WTC11 (cell line): ENCODE results near the gene GSTP1. TPM values are rescaled to one million over a fixed set of nuclear protein-coding genes. Genes with fewer than 3 reads are reported as not detected.

Experiments
- ATAC-seq: fragments of 200-7000 bp; cut with Tn5 transposase; 2 replicates; pipeline ENCODE4 v1.10.0; 2021; ENCODE audit warnings: mild to moderate bottlenecking, moderate library complexity
- CTCF ChIA-PET: fragments of 300-600 bp; sonication (Branson Sonifier 250); formaldehyde crosslinking; loops from one replicate; lab custom pipeline; 2021; ENCODE audit warnings: antibody characterized with exemption; lab: Charles Lee
- POLR2A ChIA-PET: fragments of 350-600 bp; sonication (Branson Sonifier 250); formaldehyde crosslinking; loops from one replicate; lab custom pipeline; 2021; ENCODE audit warnings: antibody characterized with exemption; lab: Charles Lee
- DNase-seq: peaks from one replicate; pipeline ENCODE4 v3.0.0; 2021; ENCODE audit warnings: low spot score
- H3K27ac Mint-ChIP-seq: 2 replicates; pipeline ENCODE4 v1.8.0; 2021; ENCODE audit warnings: mixed read lengths
- H3K27me3 Mint-ChIP-seq: 2 replicates; pipeline ENCODE4 v1.8.0; 2021; ENCODE audit warnings: low read depth, mild to moderate bottlenecking, moderate library complexity, mixed read lengths
- H3K36me3 Mint-ChIP-seq: 2 replicates; pipeline ENCODE4 v1.8.0; 2021; ENCODE audit warnings: mixed read lengths
- H3K4me1 Mint-ChIP-seq: 2 replicates; pipeline ENCODE4 v1.8.0; 2022; ENCODE audit warnings: mixed read lengths
- H3K4me3 Mint-ChIP-seq: 2 replicates; pipeline ENCODE4 v1.8.0; 2021; ENCODE audit warnings: mild to moderate bottlenecking, moderate library complexity, mixed read lengths
- H3K9me3 Mint-ChIP-seq: 2 replicates; pipeline ENCODE4 v1.8.0; 2021; ENCODE audit warnings: mixed read lengths
- AR ChIP-seq: fragments of 250-450 bp; sonication (Bioruptor Pico); IDR thresholded peaks from 2 replicates; pipeline ENCODE4 v1.9.0; 2021; ENCODE audit warnings: mild to moderate bottlenecking
- CREM ChIP-seq: sonication (generic); formaldehyde crosslinking; IDR thresholded peaks from 2 replicates; pipeline ENCODE4 v1.8.1; 2022; ENCODE audit warnings: mild to moderate bottlenecking, missing genetic modification reagents, moderate library complexity
- EMX1 ChIP-seq: fragments of 250-450 bp; sonication (Bioruptor Pico); IDR thresholded peaks from 2 replicates; pipeline ENCODE4 v1.8.0; 2021; ENCODE audit warnings: mild to moderate bottlenecking
- ERG ChIP-seq: fragments of 250-450 bp; sonication (Bioruptor Pico); IDR thresholded peaks from 2 replicates; pipeline ENCODE4 v1.8.0; 2021; ENCODE audit warnings: mild to moderate bottlenecking
- ETV6 ChIP-seq: sonication (generic); formaldehyde crosslinking; IDR thresholded peaks from 2 replicates; pipeline ENCODE4 v1.8.1; 2022; ENCODE audit warnings: mild to moderate bottlenecking, missing genetic modification reagents
- FOXJ3 ChIP-seq: sonication (generic); formaldehyde crosslinking; IDR thresholded peaks from 2 replicates; pipeline ENCODE4 v1.9.0; 2021; ENCODE audit warnings: missing genetic modification reagents, mild to moderate bottlenecking, borderline replicate concordance
- GABPB1 ChIP-seq: sonication (generic); formaldehyde crosslinking; IDR thresholded peaks from 2 replicates; pipeline ENCODE4 v1.8.1; 2023; ENCODE audit warnings: mild to moderate bottlenecking, missing genetic modification reagents
- GRHL2 ChIP-seq: fragments of 250-450 bp; sonication (Bioruptor Pico); IDR thresholded peaks from 2 replicates; pipeline ENCODE4 v1.8.0; 2022; ENCODE audit warnings: mild to moderate bottlenecking, moderate library complexity; ENCODE audit not compliant: insufficient replicate concordance, severe bottlenecking
- HMGXB4 ChIP-seq: sonication (generic); formaldehyde crosslinking; IDR thresholded peaks from 2 replicates; pipeline ENCODE4 v1.8.1; 2023; ENCODE audit warnings: mild to moderate bottlenecking, moderate library complexity, missing genetic modification reagents
- MLX ChIP-seq: sonication (generic); formaldehyde crosslinking; IDR thresholded peaks from 2 replicates; pipeline ENCODE4 v1.8.1; 2023; ENCODE audit warnings: mild to moderate bottlenecking, missing genetic modification reagents, moderate library complexity
- NFE2L1 ChIP-seq: sonication (generic); formaldehyde crosslinking; IDR thresholded peaks from 2 replicates; pipeline ENCODE4 v1.8.1; 2023; ENCODE audit warnings: missing genetic modification reagents
- NR2C2 ChIP-seq: sonication (generic); formaldehyde crosslinking; IDR thresholded peaks from 2 replicates; pipeline ENCODE4 v1.8.0; 2022; ENCODE audit warnings: mild to moderate bottlenecking, missing genetic modification reagents
- RORB ChIP-seq: fragments of 250-450 bp; sonication (Bioruptor Pico); IDR thresholded peaks from 2 replicates; pipeline ENCODE4 v1.9.0; 2021; ENCODE audit warnings: mild to moderate bottlenecking
- SMAD3 ChIP-seq: sonication (generic); formaldehyde crosslinking; IDR thresholded peaks from 2 replicates; pipeline ENCODE4 v1.8.0; 2022; ENCODE audit warnings: missing genetic modification reagents, mild to moderate bottlenecking, borderline replicate concordance
- SP1 ChIP-seq: sonication (generic); formaldehyde crosslinking; conservative IDR thresholded peaks from 2 replicates; pipeline ENCODE4 v1.8.1; 2022; ENCODE audit warnings: missing genetic modification reagents
- STAT6 ChIP-seq: sonication (generic); formaldehyde crosslinking; conservative IDR thresholded peaks from 2 replicates; pipeline ENCODE4 v1.8.1; 2023; ENCODE audit warnings: mild to moderate bottlenecking, low read depth, missing genetic modification reagents, moderate library complexity
- TEAD4 ChIP-seq: sonication (generic); formaldehyde crosslinking; IDR thresholded peaks from 2 replicates; pipeline ENCODE4 v1.8.0; 2022; ENCODE audit warnings: mild to moderate bottlenecking, missing genetic modification reagents
- TP53 ChIP-seq: sonication (generic); formaldehyde crosslinking; IDR thresholded peaks from 2 replicates; pipeline ENCODE4 v1.8.1; 2023; ENCODE audit warnings: mild to moderate bottlenecking, missing genetic modification reagents
- ZNF138 ChIP-seq: sonication (generic); formaldehyde crosslinking; conservative IDR thresholded peaks from 2 replicates; pipeline ENCODE4 v1.8.1; 2022; ENCODE audit warnings: mild to moderate bottlenecking, moderate library complexity, missing genetic modification reagents
- ZNF232 ChIP-seq: sonication (generic); formaldehyde crosslinking; IDR thresholded peaks from 2 replicates; pipeline ENCODE4 v1.8.0; 2022; ENCODE audit warnings: mild to moderate bottlenecking, missing genetic modification reagents
- ZNF281 ChIP-seq: sonication (generic); formaldehyde crosslinking; IDR thresholded peaks from 2 replicates; pipeline ENCODE4 v1.8.0; 2023; ENCODE audit warnings: mild to moderate bottlenecking, missing genetic modification reagents
- ZNF396 ChIP-seq: fragments of 250-450 bp; sonication (Bioruptor Pico); IDR thresholded peaks from 2 replicates; pipeline ENCODE4 v1.8.0; 2021; ENCODE audit warnings: mild to moderate bottlenecking, moderate library complexity, borderline replicate concordance
- ZNF423 ChIP-seq: fragments of 250-450 bp; sonication (Bioruptor Pico); IDR thresholded peaks from 2 replicates; pipeline ENCODE4 v2.1.2; 2022; ENCODE audit warnings: mild to moderate bottlenecking, moderate library complexity
- total RNA-seq: library from RNA; stranded (reverse); gene quantifications from 3 replicates; pipeline ENCODE4 v1.2.3, GENCODE V29; 2021

The GSTP1 gene
- total RNA-seq, 1 experiment from 2014 or later = 1,452 TPM

- TF ChIP-seq HMGXB4 (peak; percentile 84; the same call in 1 of the 2 replicates), ERG (CRISPR knock-in tag) (peak; percentile 89), STAT6 (no peak), EMX1 (no peak; the same call in 1 of the 2 replicates), GABPB1 (0 out of 2 replicates have a peak, but pooled peaks have one; percentile 37), ETV6 (CRISPR knock-in tag) (peak; percentile 66; the same call in 1 of the 2 replicates), MLX (CRISPR knock-in tag) (no peak), NR2C2 (no peak), CREM (CRISPR knock-in tag) (peak; percentile 55; the same call in 1 of the 2 replicates)
Observed at GRCh38 chr11:67629386-67630227, 46.0 kb downstream of the GSTP1 start, which contains the start of gene NUDT8 (continued).

- Mint-ChIP-seq H3K36me3 (peaks cover 20% of the 10 kb centered on the region), H3K27ac (peak overlapping the region; percentile 89), H3K9me3 (peaks cover 10% of the 10 kb centered on the region; the same call in 1 of the 2 replicates), H3K4me3 (peak overlapping the region; percentile 79), H3K4me1 (peaks cover 31% of the 10 kb centered on the region), H3K27me3 (no peaks in the 10 kb centered on the region; the same call in 1 of the 2 replicates)
- CTCF ChIA-PET = interaction anchor here (0.6 to 5.3 kb wide), 41 partner anchors 9 to 391 kb away, joined by 3 to 200 read pairs (median 7); partner anchors contain the start of genes ACY3, ALDH3B2, GSTP1 and POLD4
- POLR2A ChIA-PET = interaction anchor here (0.6 to 3.4 kb wide), 9 partner anchors 8 to 277 kb away, joined by 3 to 13 read pairs (median 3); partner anchors contain the start of genes GSTP1 and POLD4
- ATAC-seq (peak; percentile 65), DNase-seq (peak; percentile 99)
- TF ChIP-seq ZNF281 (no peak), ZNF396 (CRISPR knock-in tag) (no peak), ETV6 (CRISPR knock-in tag) (peak; percentile 87; the same call in 1 of the 2 replicates), SMAD3 (CRISPR knock-in tag) (no peak), ZNF138 (no peak), ZNF423 (CRISPR knock-in tag) (no peak), FOXJ3 (CRISPR knock-in tag) (no peak), AR (CRISPR knock-in tag) (peak; percentile 84), RORB (CRISPR knock-in tag) (no peak), ZNF232 (CRISPR knock-in tag) (peak; percentile 62; the same call in 1 of the 2 replicates), NFE2L1 (CRISPR knock-in tag) (no peak), TP53 (CRISPR knock-in tag) (no peak), SP1 (peak; percentile 92), TEAD4 (CRISPR knock-in tag) (no peak), GRHL2 (CRISPR knock-in tag) (no peak)
Observed at GRCh38 chr11:67630228-67630942, 46.8 kb downstream of the GSTP1 start.
